HEK293 (cell line): ENCODE measurements around the gene SUSD6.

Experiments used
- EGR2 ChIP-seq: fragments of 450-650 bp; formaldehyde crosslinking; IDR thresholded peaks from 2 replicates; pipeline ENCODE4 v1.5.1; 2016; ENCODE audit warnings: low read depth, missing biosample characterization, missing genetic modification characterization
- ELK4 ChIP-seq: IDR thresholded peaks from 2 replicates; pipeline ENCODE4 v1.6.1; 2011; ENCODE audit warnings: mild to moderate bottlenecking, low read depth, low read length, borderline replicate concordance
- FEZF1 ChIP-seq: fragments of 450-650 bp; formaldehyde crosslinking; IDR thresholded peaks from 2 replicates; pipeline ENCODE4 v1.5.1; 2016; ENCODE audit warnings: missing biosample characterization, missing genetic modification characterization
- GLI2 ChIP-seq: fragments of 450-650 bp; formaldehyde crosslinking; IDR thresholded peaks from 2 replicates; pipeline ENCODE4; 2017; ENCODE audit warnings: missing biosample characterization, missing genetic modification characterization, low read depth, borderline replicate concordance
- MYNN ChIP-seq: fragments of 450-650 bp; formaldehyde crosslinking; IDR thresholded peaks from 2 replicates; pipeline ENCODE4 v1.5.1; 2016; ENCODE audit warnings: missing biosample characterization, missing genetic modification characterization, borderline replicate concordance
- OSR2 ChIP-seq: fragments of 450-650 bp; formaldehyde crosslinking; IDR thresholded peaks from 2 replicates; pipeline ENCODE4 v1.5.1; 2016; ENCODE audit warnings: missing biosample characterization, missing genetic modification characterization
- PATZ1 ChIP-seq: fragments of 450-650 bp; formaldehyde crosslinking; IDR thresholded peaks from 2 replicates; pipeline ENCODE4 v1.5.1; 2016; ENCODE audit warnings: missing biosample characterization, missing genetic modification characterization
- SALL2 ChIP-seq: fragments of 450-650 bp; formaldehyde crosslinking; IDR thresholded peaks from 2 replicates; pipeline ENCODE4 v1.5.0; 2017; ENCODE audit warnings: missing biosample characterization, mild to moderate bottlenecking, missing genetic modification characterization, borderline replicate concordance
- SP2 ChIP-seq: fragments of 450-650 bp; formaldehyde crosslinking; IDR thresholded peaks from 2 replicates; pipeline ENCODE4 v1.5.1; 2016; ENCODE audit warnings: missing biosample characterization, missing genetic modification characterization
- YY1 ChIP-seq: fragments of 450-650 bp; formaldehyde crosslinking; IDR thresholded peaks from 2 replicates; pipeline ENCODE4 v1.5.1; 2018; ENCODE audit warnings: missing biosample characterization, missing genetic modification characterization
- ZBTB17 ChIP-seq: fragments of 450-650 bp; formaldehyde crosslinking; IDR thresholded peaks from 2 replicates; pipeline ENCODE4 v1.5.1; 2016; ENCODE audit warnings: missing biosample characterization, missing genetic modification characterization
- ZFHX2 ChIP-seq: fragments of 450-650 bp; formaldehyde crosslinking; conservative IDR thresholded peaks from 2 replicates; pipeline ENCODE4 v1.5.1; 2016; ENCODE audit warnings: missing biosample characterization, missing genetic modification characterization
- ZNF10 ChIP-seq: fragments of 450-650 bp; formaldehyde crosslinking; IDR thresholded peaks from 2 replicates; pipeline ENCODE4 v1.5.1; 2017; ENCODE audit warnings: missing biosample characterization, missing genetic modification characterization
- ZNF112 ChIP-seq: fragments of 450-650 bp; formaldehyde crosslinking; IDR thresholded peaks from 2 replicates; pipeline ENCODE4 v1.5.0; 2017; ENCODE audit warnings: missing biosample characterization, missing genetic modification characterization
- ZNF121 ChIP-seq: fragments of 450-650 bp; formaldehyde crosslinking; IDR thresholded peaks from 2 replicates; pipeline ENCODE4 v1.5.1; 2016; ENCODE audit warnings: missing biosample characterization, missing genetic modification characterization
- ZNF155 ChIP-seq: fragments of 450-650 bp; formaldehyde crosslinking; IDR thresholded peaks from 2 replicates; pipeline ENCODE4 v1.5.1; 2016; ENCODE audit warnings: missing biosample characterization, missing genetic modification characterization
- ZNF169 ChIP-seq: fragments of 450-650 bp; formaldehyde crosslinking; IDR thresholded peaks from 2 replicates; pipeline ENCODE4 v1.5.1; 2016; ENCODE audit warnings: missing biosample characterization, missing genetic modification characterization
- ZNF175 ChIP-seq: fragments of 450-650 bp; formaldehyde crosslinking; IDR thresholded peaks from 2 replicates; pipeline ENCODE4 v1.5.1; 2016; ENCODE audit warnings: missing biosample characterization, missing genetic modification characterization
- ZNF19 ChIP-seq: fragments of 450-650 bp; formaldehyde crosslinking; IDR thresholded peaks from 2 replicates; pipeline ENCODE4; 2016; ENCODE audit warnings: missing biosample characterization, missing genetic modification characterization, low read depth
- ZNF2 ChIP-seq: fragments of 450-650 bp; formaldehyde crosslinking; IDR thresholded peaks from 2 replicates; pipeline ENCODE4 v1.5.1; 2016; ENCODE audit warnings: missing biosample characterization, missing genetic modification characterization
- ZNF239 ChIP-seq: fragments of 450-650 bp; formaldehyde crosslinking; IDR thresholded peaks from 2 replicates; pipeline ENCODE4 v1.5.1; 2016; ENCODE audit warnings: missing biosample characterization, missing genetic modification characterization
- ZNF248 ChIP-seq: fragments of 450-650 bp; formaldehyde crosslinking; IDR thresholded peaks from 2 replicates; pipeline ENCODE4 v1.5.1; 2017; ENCODE audit warnings: missing biosample characterization, missing genetic modification characterization
- ZNF302 ChIP-seq: fragments of 450-650 bp; formaldehyde crosslinking; IDR thresholded peaks from 2 replicates; pipeline ENCODE4 v1.5.1; 2016; ENCODE audit warnings: missing biosample characterization, missing genetic modification characterization, low read depth
- ZNF341 ChIP-seq: fragments of 450-650 bp; formaldehyde crosslinking; IDR thresholded peaks from 2 replicates; pipeline ENCODE4; 2016; ENCODE audit warnings: low read depth, missing biosample characterization, missing genetic modification characterization
- ZNF350 ChIP-seq: fragments of 450-650 bp; formaldehyde crosslinking; IDR thresholded peaks from 2 replicates; pipeline ENCODE4 v1.5.0; 2017; ENCODE audit warnings: missing biosample characterization, mild to moderate bottlenecking, missing genetic modification characterization
- ZNF391 ChIP-seq: fragments of 450-650 bp; formaldehyde crosslinking; IDR thresholded peaks from 2 replicates; pipeline ENCODE4 v1.5.1; 2016; ENCODE audit warnings: low read depth, missing biosample characterization, missing genetic modification characterization, borderline replicate concordance
- ZNF398 ChIP-seq: fragments of 450-650 bp; formaldehyde crosslinking; IDR thresholded peaks from 2 replicates; pipeline ENCODE4 v1.5.1; 2017; ENCODE audit warnings: missing biosample characterization, missing genetic modification characterization
- ZNF404 ChIP-seq: fragments of 450-650 bp; formaldehyde crosslinking; IDR thresholded peaks from 2 replicates; pipeline ENCODE4 v1.5.1; 2017; ENCODE audit warnings: missing biosample characterization, missing genetic modification characterization
- ZNF48 ChIP-seq: fragments of 450-650 bp; formaldehyde crosslinking; IDR thresholded peaks from 2 replicates; pipeline ENCODE4 v1.5.1; 2016; ENCODE audit warnings: missing biosample characterization, missing genetic modification characterization
- ZNF621 ChIP-seq: fragments of 450-650 bp; formaldehyde crosslinking; IDR thresholded peaks from 2 replicates; pipeline ENCODE4 v1.5.1; 2017; ENCODE audit warnings: missing biosample characterization, missing genetic modification characterization
- ZNF624 ChIP-seq: fragments of 450-650 bp; formaldehyde crosslinking; IDR thresholded peaks from 2 replicates; pipeline ENCODE4 v1.5.1; 2017; ENCODE audit warnings: missing biosample characterization, missing genetic modification characterization
- ZNF629 ChIP-seq: fragments of 450-650 bp; formaldehyde crosslinking; IDR thresholded peaks from 2 replicates; pipeline ENCODE4 v1.5.1; 2017; ENCODE audit warnings: missing biosample characterization, missing genetic modification characterization
- ZNF704 ChIP-seq: fragments of 450-650 bp; formaldehyde crosslinking; IDR thresholded peaks from 2 replicates; pipeline ENCODE4 v1.5.1; 2016; ENCODE audit warnings: missing biosample characterization, missing genetic modification characterization
- ZNF76 ChIP-seq: fragments of 450-650 bp; formaldehyde crosslinking; IDR thresholded peaks from 2 replicates; pipeline ENCODE4; 2016; ENCODE audit warnings: low read depth, missing biosample characterization, missing genetic modification characterization, borderline replicate concordance
- ZNF843 ChIP-seq: fragments of 450-650 bp; formaldehyde crosslinking; IDR thresholded peaks from 2 replicates; pipeline ENCODE4 v1.5.1; 2016; ENCODE audit warnings: missing biosample characterization, missing genetic modification characterization
- ZSCAN4 ChIP-seq: fragments of 450-650 bp; formaldehyde crosslinking; IDR thresholded peaks from 2 replicates; pipeline ENCODE4 v1.5.1; 2017; ENCODE audit warnings: missing biosample characterization, missing genetic modification characterization
- ZXDB ChIP-seq: fragments of 450-650 bp; formaldehyde crosslinking; IDR thresholded peaks from 2 replicates; pipeline ENCODE4 v1.5.1; 2016; ENCODE audit warnings: missing biosample characterization, missing genetic modification characterization

SUSD6 gene

GRCh38 chr14:69605738-69606137 lies 5.7 kb upstream of the SUSD6 start (continued):
- TF ChIP-seq ZSCAN4 (tag by site-specific recombination) (peak; percentile 95), ZNF843 (tag by site-specific recombination) (no peak), ZNF404 (tag by site-specific recombination) (no peak), ZNF239 (tag by site-specific recombination) (no peak), SP2 (tag by site-specific recombination) (no peak), ZNF302 (tag by site-specific recombination) (no peak), ZNF112 (tag by site-specific recombination) (no peak), ZNF248 (no peak), ZNF391 (tag by site-specific recombination) (no peak), ZNF629 (tag by site-specific recombination) (no peak), YY1 (tag by site-specific recombination) (no peak), EGR2 (tag by site-specific recombination) (peak; percentile 99), PATZ1 (0 out of 2 replicates have a peak, but pooled peaks have one; percentile 19), MYNN (tag by site-specific recombination) (no peak), ZNF121 (tag by site-specific recombination) (no peak), ZBTB17 (peak; percentile 50), ZNF2 (tag by site-specific recombination) (no peak), GLI2 (tag by site-specific recombination) (no peak), ZNF155 (tag by site-specific recombination) (no peak), FEZF1 (tag by site-specific recombination) (no peak), ZNF624 (tag by site-specific recombination) (no peak), ZNF398 (tag by site-specific recombination) (peak; percentile 27; the same call in 1 of the 2 replicates), ZNF169 (tag by site-specific recombination) (no peak), ZNF48 (tag by site-specific recombination) (no peak), ZNF350 (tag by site-specific recombination) (no peak), SALL2 (tag by site-specific recombination) (no peak), ZNF621 (tag by site-specific recombination) (no peak), OSR2 (tag by site-specific recombination) (no peak), ZNF175 (tag by site-specific recombination) (no peak), ZNF704 (tag by site-specific recombination) (no peak), ZXDB (tag by site-specific recombination) (no peak), ZNF341 (no peak), ZNF19 (no peak), ELK4 (no peak), ZNF76 (no peak), ZFHX2 (peak; percentile 100), ZNF10 (tag by site-specific recombination) (no peak)
